Measurements from ENCODE around the gene CAMK1D.
"Not testable (repeated sequence)": the region's sequence is repeated elsewhere in the genome, so short reads cannot be mapped to it uniquely, and the experiment has no call there.

Gene CAMK1D

DNA sequence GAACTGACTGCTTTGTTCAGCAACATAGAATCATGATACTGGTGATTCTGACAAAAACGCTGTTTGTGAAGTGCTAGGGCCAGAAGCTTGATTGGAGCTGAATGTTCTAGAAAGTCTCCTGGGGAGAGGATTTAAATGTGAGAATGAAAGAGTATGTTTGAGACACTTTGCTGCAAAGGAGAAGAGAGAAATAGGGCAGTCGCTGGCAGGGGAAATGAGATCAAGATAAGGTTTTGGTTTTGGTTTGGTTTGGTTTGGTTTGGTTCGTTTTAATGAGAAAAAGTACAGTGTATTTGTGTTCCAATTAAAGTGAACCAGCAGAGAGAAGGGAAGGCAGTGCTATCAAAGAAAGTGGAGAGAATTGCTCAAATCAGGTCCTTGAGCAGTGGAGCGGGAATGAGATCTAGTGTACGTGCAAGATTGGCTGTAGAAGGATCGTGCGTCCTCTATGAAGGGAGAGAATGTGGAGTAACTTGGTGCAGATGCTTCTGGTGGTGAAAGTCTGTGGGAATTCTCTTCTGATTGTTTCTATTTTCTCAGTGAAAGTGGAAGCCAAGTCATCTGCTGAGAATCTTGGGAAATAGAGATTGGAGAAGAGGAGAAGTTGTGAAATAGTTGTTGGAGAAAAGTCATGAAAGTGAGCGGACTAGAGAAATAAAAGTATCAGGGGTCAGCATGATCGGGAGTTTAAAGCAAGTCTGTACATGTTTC, 381.6 kb downstream of the CAMK1D start:
- no peak for DNase-seq

- no peak for DNase-seq
These were observed 383.9 kb downstream of the CAMK1D start for GRCh38 chr10:12733271-12733670.

GRCh38 chr10:12735843-12736462, 386.6 kb downstream of the CAMK1D start:
- no peak for DNase-seq

DNA sequence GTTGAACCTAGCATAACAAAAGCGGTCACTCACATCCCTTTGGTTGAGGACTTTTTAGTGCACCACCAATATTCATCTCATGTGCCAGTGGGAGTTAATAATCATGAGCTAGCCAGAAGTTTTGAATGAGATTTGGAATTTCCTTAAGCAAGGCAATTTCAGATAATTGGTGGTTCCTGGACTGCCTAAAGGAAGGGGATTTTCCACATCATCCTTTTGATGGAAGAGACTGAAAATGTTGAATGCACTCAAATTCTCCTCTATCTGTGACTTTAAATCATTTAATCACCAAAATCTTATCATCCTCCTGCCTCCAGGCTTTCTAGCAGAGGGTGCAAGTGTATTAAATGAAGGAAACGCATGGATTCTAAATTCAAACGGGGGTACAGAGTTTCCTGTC, 391.5 kb downstream of the CAMK1D start:
- no peak for DNase-seq

- DNase-seq, result no peak
These were observed 392.0 kb downstream of the CAMK1D start for GRCh38 chr10:12741360-12741804.

DNA sequence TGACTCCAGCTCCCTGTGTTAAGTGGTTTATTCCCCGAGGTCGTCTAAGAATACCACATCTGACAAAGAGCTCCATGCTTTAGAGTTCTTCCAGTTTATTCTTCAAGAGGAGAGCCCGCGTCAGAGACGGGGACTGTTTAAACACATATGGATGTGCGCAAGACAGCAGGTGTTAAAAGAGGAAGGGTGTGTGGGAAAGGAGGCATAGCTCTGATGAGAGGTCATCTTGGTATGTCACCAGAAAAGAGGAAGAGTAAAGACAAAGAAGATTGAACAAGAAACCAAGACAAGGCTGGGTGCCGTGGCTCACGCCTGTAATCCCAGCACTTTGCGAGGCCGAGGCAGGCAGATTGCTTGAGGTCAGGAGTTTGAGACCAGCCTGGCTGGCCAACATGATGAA, 393.4 kb downstream of the CAMK1D start:
- no peak for DNase-seq

- DNase-seq, result not testable (repeated sequence)
These were observed 394.1 kb downstream of the CAMK1D start for GRCh38 chr10:12743466-12743865.

DNA sequence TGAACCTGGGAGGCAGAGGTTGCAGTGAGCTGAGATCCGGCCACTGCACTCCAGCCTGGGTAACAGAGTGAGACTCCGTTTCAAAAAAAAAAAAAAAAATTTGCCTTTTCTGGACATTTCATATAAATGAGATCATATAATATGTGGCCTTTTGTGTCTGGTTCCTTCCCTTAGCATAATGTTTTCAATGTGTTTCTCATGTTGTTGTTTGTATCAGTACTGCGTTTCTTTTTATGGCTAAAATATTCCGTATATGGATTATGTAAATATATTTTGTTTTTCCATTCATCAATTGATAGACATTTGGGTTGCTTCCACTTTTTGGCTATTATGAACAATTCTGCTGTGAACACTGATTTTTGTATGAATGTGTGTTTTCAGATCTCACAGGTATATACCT, 394.6 kb downstream of the CAMK1D start:
- DNase-seq, result no peak

- no peak for DNase-seq
These were observed 398.8 kb downstream of the CAMK1D start for GRCh38 chr10:12748186-12748585.

DNA sequence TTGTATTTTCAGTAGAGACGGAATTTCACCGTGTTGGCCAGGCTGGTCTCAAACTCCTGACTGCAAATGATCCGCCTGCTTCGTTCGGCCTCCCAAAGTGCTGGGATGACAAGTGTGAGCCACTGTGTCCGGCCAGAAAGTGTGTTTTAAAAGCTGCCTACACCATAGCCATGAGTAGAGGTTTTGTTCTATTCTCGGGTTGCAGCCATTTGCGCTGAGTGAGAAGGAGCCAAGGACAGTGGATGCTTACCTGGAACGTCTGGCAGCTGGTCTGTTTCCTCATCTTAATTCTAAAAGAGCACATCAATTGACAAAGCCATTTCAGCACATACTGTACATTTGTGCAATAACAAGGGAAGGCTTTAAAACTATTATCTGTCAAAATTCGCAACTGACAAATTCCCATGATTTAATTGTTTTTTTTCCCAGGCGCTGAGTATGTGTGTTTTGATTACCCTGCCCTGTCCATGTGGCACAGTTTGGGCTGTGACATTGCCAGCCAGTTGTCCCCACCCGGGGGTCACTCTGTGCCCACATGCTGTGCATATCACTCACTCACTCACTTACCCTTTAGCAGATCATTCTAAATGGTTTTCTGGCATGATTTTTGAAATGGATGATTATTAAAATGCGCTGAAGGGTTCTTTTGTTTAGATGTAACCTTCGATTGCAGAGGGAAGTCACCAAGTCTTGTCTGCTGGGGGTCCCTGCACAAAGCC, 400.6 kb downstream of the CAMK1D start:
- DNase-seq, result no peak

GRCh38 chr10:12750526-12751201, 401.3 kb downstream of the CAMK1D start:
- DNase-seq, result no peak

- no peak for DNase-seq
These were observed 405.7 kb downstream of the CAMK1D start for GRCh38 chr10:12755075-12755474.

DNA sequence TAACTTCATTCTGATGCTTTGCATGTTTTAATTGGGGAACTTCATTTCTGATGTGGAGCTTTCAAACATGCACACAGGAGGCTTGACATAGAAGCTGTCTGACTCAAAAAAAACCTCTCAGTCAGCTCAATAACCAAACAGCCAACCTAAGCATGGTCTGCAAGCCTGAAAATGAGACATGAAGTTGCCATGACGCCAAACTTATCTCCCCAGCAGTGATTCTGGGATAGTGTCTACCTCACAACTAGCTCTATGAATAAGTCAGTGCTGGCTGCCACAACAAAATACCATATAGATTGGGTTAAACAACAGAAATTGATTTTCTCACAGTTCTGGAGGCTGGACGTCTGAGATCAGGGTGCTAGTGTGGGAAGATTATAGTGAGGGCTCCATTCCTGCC, 408.0 kb downstream of the CAMK1D start:
- DNase-seq, result no peak

- no peak for DNase-seq
These were observed 408.9 kb downstream of the CAMK1D start for GRCh38 chr10:12758271-12758670.

DNA sequence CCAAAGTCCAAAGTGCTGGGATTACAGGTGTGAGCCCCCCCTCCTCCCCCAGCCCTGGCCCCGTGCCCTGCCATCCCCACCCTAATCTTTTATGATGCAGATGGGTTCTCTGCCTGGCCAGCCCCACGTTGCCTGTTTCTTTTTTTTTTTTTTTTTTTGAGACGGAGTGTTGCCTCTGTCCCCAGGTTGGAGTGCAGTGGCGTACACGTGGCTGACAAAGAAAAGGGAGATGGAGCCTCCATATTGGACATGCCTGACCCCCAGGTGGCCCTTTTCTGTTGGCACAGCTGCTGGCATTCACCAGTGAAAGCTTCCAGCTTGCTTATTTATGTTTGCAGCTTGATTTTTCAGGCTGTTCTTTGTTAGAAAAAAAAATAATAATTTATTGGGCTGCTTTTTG, 416.9 kb downstream of the CAMK1D start:
- DNase-seq, result no peak

DNA sequence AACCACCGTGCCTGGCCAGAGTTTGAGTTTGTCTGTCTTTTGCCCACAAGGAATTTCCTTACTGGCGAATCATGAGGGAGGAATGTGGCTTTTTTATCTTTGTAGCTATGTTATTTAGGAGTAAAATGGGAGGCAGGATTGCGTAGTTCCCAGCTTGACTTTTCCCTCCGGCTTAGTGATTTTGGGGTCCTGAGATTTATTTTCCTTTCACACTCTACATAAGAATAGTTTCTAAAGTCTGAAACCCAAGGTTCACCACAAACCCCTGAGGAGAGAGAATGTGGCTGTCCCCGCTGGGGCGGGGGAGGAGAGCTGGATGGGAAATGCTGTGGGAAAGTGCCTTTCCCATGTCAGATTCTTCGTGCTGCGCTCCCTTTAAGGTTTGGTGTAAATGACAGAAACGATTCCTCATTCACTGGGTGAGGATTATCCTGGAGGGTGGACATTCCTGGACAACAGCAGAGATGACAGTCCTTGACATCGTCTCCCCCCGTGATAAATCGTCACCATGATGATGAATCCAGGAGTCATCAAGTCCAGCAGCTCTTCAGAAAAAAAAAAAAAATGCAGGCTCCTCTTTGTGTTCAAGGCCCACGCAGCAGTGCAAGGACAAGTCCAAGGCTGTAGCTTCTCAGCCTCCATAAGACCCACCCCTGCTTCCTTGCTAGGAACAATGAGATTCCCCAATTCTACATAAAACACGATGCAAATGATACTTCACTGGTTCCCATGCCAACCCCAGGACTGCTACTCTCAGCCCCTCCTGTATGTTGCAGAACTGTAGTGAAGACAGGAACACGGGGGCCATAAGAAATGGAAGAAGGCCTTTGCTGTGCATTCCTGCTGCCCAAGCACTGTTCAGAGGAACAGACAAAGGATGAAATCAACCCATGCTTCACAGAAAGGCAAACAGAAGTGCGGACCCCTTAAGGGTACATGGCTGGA, 419.1 kb downstream of the CAMK1D start:
- no peak for DNase-seq

GRCh38 chr10:12769323-12770044, 420.1 kb downstream of the CAMK1D start:
- DNase-seq, result no peak

DNA sequence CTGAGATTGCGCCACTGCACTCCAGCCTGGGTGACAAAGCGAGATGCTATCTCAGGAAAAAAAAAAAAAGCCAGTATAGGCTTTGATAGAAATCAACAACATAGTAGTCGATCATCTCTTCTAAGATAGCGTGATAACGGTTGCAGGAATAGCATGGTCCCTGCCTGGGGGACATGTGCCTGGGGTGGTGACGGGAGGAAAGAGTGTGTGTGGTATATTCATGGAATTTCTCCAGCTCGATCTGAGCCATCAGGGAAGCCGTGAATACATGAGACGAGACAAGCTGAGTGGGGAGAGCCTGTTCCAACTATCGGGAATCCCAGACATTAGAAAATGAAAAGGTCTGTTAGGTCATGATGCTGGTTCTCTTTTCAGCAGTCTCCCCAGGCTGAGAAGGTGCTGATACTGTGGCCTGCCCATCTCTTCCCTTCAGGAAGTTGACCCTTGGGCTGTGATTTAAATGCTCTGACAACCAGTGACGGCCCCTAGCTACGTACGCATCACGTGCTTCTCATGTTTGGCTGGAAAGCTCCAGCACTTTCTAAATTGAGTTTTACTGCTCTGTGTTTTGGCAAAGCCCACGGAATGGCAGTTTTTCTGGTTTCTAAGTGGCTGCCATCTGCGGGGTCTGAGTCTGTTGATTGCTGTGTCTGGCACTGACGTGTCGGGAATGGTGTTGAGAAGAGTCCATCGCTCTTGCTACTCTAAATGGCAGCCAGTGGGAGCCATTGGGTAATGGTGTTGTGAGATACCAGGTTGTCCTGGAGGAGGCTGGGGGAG, 422.8 kb downstream of the CAMK1D start:
- no peak for DNase-seq

GRCh38 chr10:12772797-12773587, 423.6 kb downstream of the CAMK1D start:
- DNase-seq, result no peak

Data from NCI-H1694 (cell line).